Choroid plexus epithelial cell (primary cell): ENCODE measurements around the gene MAP3K14.
"Not testable (repeated sequence)": the region's sequence is repeated elsewhere in the genome, so short reads cannot be mapped to it uniquely, and the experiment has no call there.

Experiments used
- DNase-seq: peaks from one replicate; pipeline ENCODE4 v3.0.0-alpha.2; 2010; ENCODE audit warnings: low read depth
- H3K4me3 ChIP-seq: 2 replicates; pipeline ENCODE4 v1.5.1; 2011; ENCODE audit warnings: low read depth, mild to moderate bottlenecking, control low read depth, low read length, moderate library complexity
- CTCF ChIP-seq: conservative IDR thresholded peaks from 2 replicates; pipeline ENCODE4 v1.5.1; 2011; ENCODE audit warnings: low read depth, mild to moderate bottlenecking, control low read depth, inconsistent platforms, low read length, moderate library complexity

MAP3K14 gene

GRCh38 chr17:45306094-45306493, 10.7 kb downstream of the MAP3K14 start:
- no peak for DNase-seq
- H3K4me3 ChIP-seq = no peak overlapping the region
- TF ChIP-seq CTCF = no peak

- H3K4me3 ChIP-seq = no peak overlapping the region
- no peak for TF ChIP-seq CTCF
- peak; percentile 84 for DNase-seq
Observed at GRCh38 chr17:45305530-45306087, 11.2 kb downstream of the MAP3K14 start.

- H3K4me3 ChIP-seq = no peak overlapping the region
- TF ChIP-seq CTCF = no peak
- peak; percentile 80 for DNase-seq
Observed at GRCh38 chr17:45302649-45303173, 14.1 kb downstream of the MAP3K14 start.

- H3K4me3 ChIP-seq, DNase-seq: not testable (repeated sequence)
Observed at GRCh38 chr17:45302220-45302619, 14.6 kb downstream of the MAP3K14 start.

GRCh38 chr17:45301674-45302073, 15.1 kb downstream of the MAP3K14 start:
- H3K4me3 ChIP-seq = no peak overlapping the region
- DNase-seq = no peak

GRCh38 chr17:45300060-45300751, 16.6 kb downstream of the MAP3K14 start:
- TF ChIP-seq CTCF = peak; percentile 18
- DNase-seq = no peak
- H3K4me3 ChIP-seq = no peak overlapping the region

More at GRCh38 chr17:45301674-45302073, 15.1 kb downstream of the MAP3K14 start:
- TF ChIP-seq CTCF = no peak

GRCh38 chr17:45299361-45299760, 17.5 kb downstream of the MAP3K14 start:
- no peak for DNase-seq
- TF ChIP-seq CTCF = no peak
- no peak overlapping the region for H3K4me3 ChIP-seq
